ENCODE data around the gene SLC16A8.

Gene SLC16A8

GRCh38 chr22:38111925-38112355, 28.0 kb upstream of the SLC16A8 start:
- DNase-seq: no peak

DNA sequence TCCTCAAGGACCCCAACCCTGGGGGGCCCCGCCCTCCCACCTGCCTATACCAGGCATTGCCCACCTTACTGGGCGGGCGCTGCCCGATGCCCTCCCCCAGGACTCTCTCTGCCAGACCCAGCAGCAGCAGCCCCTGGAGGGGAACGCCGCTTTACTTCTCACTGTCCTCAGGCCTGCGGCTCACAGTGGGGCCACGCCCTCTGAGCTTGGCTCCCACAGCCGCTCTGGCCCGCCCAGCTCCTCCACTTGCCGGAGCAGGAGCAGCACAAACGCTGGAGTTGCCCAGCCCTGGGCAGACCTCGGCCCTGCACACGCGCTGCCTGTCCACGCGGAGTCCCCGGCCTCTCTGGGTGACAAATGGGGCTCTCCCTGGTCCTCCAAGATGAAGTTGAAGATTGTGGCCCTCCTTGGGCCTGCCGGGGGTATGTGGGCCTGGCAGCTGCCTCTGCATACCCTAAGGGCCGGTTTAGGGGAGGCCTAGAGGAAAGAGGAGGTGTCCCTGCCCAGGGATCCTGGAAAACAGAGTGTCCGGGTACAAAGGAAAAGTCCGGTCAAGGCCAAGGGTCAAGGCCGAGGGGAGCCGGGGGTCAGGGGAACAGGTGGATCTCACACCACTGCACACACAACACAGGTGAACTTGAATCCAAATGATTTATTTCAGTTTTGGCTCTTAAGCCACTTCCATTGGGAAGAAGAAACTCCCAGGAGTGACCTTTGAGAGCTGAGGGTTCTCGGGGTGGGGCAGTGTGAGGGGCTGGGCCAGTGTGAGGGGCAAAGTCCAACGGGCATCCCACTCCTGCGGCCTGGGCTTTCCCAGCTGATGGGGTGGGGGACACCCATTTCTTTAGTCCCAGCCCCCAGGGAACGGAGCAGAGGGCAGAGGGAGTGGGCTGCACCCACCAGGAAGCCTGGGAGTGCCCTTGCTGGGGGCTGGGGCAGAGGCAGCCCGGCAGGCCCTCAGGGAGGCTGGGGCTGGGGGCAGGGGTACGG, 27.2 kb upstream of the SLC16A8 start:
- DNase-seq: peak; percentile 41

- DNase-seq: no peak
Observed at GRCh38 chr22:38110008-38110862, 26.3 kb upstream of the SLC16A8 start, which contains the start of gene BAIAP2L2. BAIAP2L2 (minus strand) TSS chr22:38110684; CDS start chr22:38110525, 159 bp downstream.

- DNase-seq: no peak
Observed at GRCh38 chr22:38109371-38110001, 25.5 kb upstream of the SLC16A8 start.

- no peak for DNase-seq
Observed at GRCh38 chr22:38108561-38109319, 24.8 kb upstream of the SLC16A8 start.

- DNase-seq: no peak
Observed at GRCh38 chr22:38107692-38108515, 23.9 kb upstream of the SLC16A8 start.

DNA sequence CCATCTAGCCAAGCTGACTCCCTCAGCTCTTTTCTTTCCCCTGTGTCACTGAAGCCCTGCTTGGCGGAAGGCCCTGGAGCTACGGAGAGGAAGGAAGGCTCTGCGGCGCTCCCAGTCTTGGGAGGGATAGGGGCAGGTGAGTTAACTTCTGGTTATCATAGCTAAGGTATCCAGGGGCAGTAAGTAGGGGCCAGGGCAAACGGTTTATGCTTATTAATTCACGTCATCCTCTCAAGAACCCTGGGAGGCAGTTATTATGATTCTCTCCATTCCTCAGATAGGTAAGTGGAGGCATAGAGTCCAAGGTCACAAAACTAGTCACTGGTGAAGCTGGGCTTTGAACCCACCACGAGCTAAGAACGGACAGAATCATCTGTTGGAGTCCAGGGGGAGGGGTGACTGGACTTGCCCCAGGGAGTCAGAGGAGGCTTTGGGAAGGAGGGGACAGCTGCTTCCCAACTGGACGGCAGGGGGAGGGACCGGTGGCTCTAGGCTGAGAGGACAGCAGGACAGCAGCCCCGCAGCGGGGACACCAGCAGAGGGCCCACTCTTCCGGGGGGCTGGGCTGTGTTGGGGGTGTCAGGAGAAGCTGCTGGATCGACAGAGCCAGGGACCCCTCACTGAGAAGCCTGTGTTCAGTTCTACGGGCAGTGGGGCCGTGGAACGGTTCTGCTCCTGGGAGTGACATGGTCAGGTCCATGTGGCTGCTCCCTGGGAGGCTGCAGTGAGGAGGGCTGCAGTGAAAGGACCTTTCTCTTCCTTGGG, 23.0 kb upstream of the SLC16A8 start:
- DNase-seq: no peak

- peak; percentile 56 for DNase-seq
Observed at GRCh38 chr22:38104084-38104483, 20.1 kb upstream of the SLC16A8 start.

DNA sequence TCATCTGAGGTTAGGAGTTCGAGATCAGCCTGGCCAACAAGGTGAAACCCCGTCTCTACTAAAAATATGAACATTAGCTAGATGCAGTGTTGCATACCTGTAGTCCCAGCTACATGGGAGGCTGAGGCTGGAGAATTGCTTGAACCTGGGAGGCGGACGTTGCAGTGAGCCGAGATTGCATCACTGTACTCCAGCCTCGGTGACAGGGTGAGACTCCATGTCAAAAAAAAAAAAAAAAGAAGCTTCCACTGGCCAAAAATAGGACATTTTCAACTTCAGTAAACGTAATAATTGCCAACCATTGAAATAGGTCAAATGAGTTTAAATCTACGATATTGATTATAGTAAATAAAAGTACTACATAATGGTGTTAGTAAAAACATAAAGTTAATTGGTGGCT, 19.7 kb upstream of the SLC16A8 start:
- no peak for DNase-seq

DNA sequence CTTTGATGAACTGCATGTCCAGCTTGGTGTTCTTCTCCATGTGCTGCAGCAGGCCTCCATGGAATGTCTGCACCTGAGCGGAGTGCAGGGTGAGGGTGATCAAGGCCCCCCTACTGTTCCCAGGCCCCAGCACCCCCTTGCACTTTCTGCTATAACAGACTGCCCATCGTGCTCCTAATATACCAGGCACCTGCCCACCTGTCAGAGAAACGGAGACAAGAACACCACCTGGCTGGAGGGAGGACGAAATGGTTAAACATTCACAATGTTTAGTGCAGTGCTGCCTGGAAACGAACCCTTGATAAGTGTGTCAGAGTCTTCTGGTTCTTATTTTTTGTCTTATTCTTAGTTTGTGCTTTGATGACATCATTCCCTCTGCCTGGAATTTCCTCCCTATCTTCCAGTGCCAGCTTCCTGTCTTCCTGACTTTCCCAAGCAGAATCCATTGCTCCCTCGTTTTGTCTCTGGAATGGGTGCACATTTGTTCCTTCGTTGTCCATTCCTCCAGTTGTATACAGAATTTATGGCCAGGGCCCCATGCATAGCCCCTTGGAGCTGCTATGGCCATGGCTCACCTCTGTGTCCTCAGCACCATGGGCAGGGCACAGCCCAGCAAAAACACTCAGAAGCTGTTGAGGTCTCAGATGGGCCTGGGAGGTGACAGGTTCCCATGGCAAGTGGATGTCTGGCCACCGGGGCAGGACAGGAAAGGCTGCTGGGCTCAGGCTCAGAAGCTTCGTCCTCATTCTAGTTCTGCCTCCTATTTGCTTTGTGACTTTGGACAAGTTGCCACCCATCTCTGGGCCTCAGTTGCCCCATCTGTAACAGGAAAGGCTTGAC, 14.6 kb upstream of the SLC16A8 start:
- no peak for DNase-seq

GRCh38 chr22:38097557-38098409, 13.8 kb upstream of the SLC16A8 start:
- peak; percentile 68 for DNase-seq

GRCh38 chr22:38097058-38097457, 13.1 kb upstream of the SLC16A8 start:
- DNase-seq: no peak

DNA sequence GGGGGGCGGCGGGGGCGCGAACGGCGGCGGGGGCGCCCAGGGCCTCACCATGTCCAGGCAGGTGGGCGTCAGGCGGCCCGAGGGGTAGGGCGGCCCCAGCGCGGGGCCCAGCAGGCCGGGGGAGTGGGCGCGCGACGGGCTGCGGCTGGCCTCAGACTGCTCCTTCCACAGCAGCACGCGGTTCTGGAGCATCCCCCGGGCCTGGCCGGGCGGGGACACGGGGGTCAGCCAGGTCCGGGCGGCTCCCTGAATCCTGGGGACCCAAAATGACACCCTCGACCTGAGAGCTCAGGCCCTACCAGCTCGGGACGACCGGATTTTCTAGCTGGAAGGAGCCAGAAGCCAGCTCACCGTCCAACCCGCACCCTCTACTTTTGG, 5.5 kb upstream of the SLC16A8 start:
- DNase-seq: no peak

DNA sequence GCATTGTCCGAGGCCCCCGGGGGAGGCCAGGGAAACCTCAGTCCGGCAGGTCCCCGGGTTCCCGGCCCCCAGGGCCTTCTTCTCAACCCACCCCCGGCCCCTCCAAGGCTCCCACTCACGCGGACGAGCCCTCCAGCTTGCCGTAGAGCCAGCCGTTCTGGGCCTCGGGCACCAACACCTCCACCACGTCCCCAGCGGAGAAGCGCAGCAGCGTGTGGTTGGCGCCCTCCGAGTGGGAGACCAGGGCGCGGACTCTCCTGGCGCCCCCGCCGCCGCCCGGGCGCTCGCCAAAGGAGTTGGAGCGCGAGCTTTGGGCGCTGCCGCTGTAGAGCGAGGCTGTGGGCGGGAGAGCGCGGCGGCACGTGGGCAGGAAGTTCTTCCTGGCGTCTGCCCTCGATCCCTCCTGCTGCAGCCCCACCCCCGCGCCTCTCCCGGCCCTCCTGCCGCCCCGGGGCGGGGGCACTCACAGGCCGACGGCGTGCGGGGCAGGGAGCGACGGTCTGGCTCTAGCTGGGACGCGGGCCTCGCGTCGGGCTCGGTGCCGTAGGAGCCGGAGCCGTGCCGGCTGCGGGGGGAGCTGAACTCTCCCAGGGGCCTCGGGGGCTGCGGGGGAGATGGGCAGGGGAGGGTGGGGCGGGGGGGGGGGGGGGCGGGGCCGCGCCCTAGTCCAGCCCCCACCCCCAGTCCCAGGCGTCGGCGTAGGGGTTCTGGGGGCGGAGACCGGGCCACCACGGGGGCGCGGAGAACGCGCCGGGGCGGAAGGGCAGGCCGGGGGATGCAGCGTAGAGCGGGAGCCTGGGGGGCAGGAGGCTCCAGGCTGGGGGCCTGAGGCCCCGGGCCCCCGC, 4.9 kb upstream of the SLC16A8 start:
- no peak for DNase-seq

GRCh38 chr22:38087855-38088254, 3.9 kb upstream of the SLC16A8 start:
- no peak for DNase-seq

DNA sequence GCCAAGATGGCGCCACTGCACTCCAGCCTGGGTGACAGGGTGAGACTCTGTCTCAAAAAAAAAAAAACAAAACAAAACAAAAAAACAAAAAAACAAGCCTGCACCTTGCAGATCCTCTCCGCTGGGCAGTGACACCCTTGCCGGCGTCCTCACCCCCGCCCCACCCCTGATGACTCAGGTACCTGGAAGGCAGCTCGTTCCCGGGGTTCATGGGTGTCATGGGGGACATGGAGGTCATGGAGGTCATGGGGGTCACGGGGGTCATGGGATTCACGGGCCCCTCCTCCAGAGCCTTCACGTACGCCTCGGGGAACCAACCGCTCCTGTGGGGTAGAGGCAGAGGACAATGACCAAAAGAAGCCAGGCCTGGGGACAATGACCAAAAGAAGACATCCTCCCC, 3.0 kb upstream of the SLC16A8 start:
- no peak for DNase-seq

- no peak for DNase-seq
Observed at GRCh38 chr22:38086001-38086845, 2.2 kb upstream of the SLC16A8 start.

All from hematopoietic multipotent progenitor cell treated with erythropoietin and hydrocortisone succinate and interleukin-3 and kit ligand, for 6 days (in vitro differentiated cells).